ENCODE measurements around the gene AANAT.

AANAT gene

DNA sequence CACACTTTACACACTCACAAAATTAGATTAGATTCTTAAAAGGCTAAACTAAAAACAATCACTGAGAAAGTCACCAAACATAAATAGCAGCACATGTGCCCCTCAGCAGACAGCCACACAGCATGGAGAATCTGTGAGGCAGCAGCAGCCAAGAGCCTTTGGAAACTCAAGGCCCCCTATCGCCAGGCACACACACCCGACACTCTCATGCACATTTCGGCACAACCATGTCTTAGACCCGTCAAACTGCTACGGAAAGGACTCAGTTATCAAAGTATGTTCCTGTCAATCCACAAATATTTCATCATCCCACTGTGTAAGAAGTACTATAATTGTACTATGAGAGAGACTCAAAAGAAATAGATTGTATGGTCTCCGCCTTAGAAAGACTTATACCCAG is 35.4 kb upstream of the AANAT start:
- TF ChIP-seq, protein P1, sequence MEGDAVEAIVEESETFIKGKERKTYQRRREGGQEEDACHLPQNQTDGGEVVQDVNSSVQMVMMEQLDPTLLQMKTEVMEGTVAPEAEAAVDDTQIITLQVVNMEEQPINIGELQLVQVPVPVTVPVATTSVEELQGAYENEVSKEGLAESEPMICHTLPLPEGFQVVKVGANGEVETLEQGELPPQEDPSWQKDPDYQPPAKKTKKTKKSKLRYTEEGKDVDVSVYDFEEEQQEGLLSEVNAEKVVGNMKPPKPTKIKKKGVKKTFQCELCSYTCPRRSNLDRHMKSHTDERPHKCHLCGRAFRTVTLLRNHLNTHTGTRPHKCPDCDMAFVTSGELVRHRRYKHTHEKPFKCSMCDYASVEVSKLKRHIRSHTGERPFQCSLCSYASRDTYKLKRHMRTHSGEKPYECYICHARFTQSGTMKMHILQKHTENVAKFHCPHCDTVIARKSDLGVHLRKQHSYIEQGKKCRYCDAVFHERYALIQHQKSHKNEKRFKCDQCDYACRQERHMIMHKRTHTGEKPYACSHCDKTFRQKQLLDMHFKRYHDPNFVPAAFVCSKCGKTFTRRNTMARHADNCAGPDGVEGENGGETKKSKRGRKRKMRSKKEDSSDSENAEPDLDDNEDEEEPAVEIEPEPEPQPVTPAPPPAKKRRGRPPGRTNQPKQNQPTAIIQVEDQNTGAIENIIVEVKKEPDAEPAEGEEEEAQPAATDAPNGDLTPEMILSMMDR (IDR thresholded peaks at IDR 0.05; ENCODE audit: poor library complexity, severe bottlenecking) = no peak
- DNase-seq (ENCODE audit: low spot score) = no peak
- Histone ChIP-seq H3K36me3 (ENCODE audit: low read depth) (0 out of 2 replicates have a peak, but pooled peaks cover 3% of the 10 kb centered on the region), H3K4me1 (ENCODE audit: insufficient read depth, poor library complexity, severe bottlenecking) (peaks cover 3% of the 10 kb centered on the region), H3K27me3 (ENCODE audit: insufficient read depth, poor library complexity, severe bottlenecking) (no peaks in the 10 kb centered on the region), H3K27ac (ENCODE audit: poor library complexity, severe bottlenecking) (no peak overlapping the region), H3K9me3 (ENCODE audit: severe bottlenecking) (no peaks in the 10 kb centered on the region), H3K4me3 (ENCODE audit: severe bottlenecking) (no peak overlapping the region)
- no peak for ATAC-seq (ENCODE audit: low read depth)

DNA sequence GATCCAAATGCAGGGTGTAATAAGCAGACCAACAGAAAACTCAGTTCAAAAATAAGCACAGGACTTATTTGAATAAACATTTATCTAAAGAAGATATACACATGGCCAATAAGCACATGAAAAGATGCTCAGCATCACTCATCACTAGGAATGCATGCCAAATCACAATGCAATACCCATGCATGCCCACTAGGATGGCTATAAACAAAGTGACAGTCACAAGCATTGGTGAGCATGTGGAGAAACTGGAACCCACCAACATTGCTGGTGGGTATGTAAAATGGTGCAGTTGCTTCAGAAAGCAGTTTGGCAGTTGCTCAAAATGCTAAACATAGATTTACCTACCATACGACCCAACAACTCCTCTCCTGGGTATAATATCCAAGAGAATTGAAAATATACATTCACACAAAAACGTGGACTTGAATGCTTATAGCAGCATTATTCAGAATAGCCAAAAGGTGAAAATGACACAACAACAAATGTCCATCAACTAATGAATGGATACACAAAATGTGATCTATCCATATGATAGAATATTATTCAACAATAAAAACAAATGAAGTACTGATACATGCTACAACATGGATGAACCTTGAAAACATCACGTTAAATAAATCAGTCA is 34.6 kb upstream of the AANAT start:
- DNase-seq (ENCODE audit: low spot score) (no peak), ATAC-seq (ENCODE audit: low read depth) (no peak)
- Histone ChIP-seq H3K27me3 (ENCODE audit: insufficient read depth, poor library complexity, severe bottlenecking) (no peaks in the 10 kb centered on the region), H3K4me1 (ENCODE audit: insufficient read depth, poor library complexity, severe bottlenecking) (peaks cover 3% of the 10 kb centered on the region), H3K9me3 (ENCODE audit: severe bottlenecking) (no peaks in the 10 kb centered on the region), H3K27ac (ENCODE audit: poor library complexity, severe bottlenecking) (no peak overlapping the region), H3K4me3 (ENCODE audit: severe bottlenecking) (no peak overlapping the region), H3K36me3 (ENCODE audit: low read depth) (peaks cover 7% of the 10 kb centered on the region; the same call in 1 of the 2 replicates)
- TF ChIP-seq, protein P1 (IDR thresholded peaks at IDR 0.05; ENCODE audit: poor library complexity, severe bottlenecking) = peak; percentile 33

DNA sequence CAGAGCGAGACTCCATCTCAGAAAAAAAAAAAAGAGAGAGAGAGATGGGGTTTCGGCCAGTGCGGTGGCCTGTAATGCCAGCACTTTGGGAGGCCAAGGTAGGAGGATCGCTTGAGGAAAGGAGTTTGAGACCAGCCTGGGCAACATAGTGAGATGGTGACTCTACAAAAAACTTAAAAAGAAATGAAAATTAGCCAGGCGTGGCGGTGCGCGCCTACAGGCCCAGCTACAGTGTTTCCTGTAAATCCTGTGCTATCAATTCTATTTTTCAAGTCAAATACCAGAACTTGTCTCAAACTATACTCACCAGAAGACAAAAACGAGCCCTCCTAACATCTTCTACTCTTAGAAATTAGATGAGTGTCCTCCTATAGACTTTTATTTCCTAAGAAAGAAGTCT is 33.7 kb upstream of the AANAT start:
- Histone ChIP-seq H3K4me3 (ENCODE audit: severe bottlenecking) (no peak overlapping the region), H3K9me3 (ENCODE audit: severe bottlenecking) (no peaks in the 10 kb centered on the region), H3K4me1 (ENCODE audit: insufficient read depth, poor library complexity, severe bottlenecking) (peaks cover 7% of the 10 kb centered on the region), H3K27me3 (ENCODE audit: insufficient read depth, poor library complexity, severe bottlenecking) (no peaks in the 10 kb centered on the region), H3K27ac (ENCODE audit: poor library complexity, severe bottlenecking) (no peak overlapping the region), H3K36me3 (ENCODE audit: low read depth) (peaks cover 7% of the 10 kb centered on the region; the same call in 1 of the 2 replicates)
- TF ChIP-seq, protein P1 (IDR thresholded peaks at IDR 0.05; ENCODE audit: poor library complexity, severe bottlenecking) = no peak
- DNase-seq (ENCODE audit: low spot score) (no peak), ATAC-seq (ENCODE audit: low read depth) (no peak)

DNA sequence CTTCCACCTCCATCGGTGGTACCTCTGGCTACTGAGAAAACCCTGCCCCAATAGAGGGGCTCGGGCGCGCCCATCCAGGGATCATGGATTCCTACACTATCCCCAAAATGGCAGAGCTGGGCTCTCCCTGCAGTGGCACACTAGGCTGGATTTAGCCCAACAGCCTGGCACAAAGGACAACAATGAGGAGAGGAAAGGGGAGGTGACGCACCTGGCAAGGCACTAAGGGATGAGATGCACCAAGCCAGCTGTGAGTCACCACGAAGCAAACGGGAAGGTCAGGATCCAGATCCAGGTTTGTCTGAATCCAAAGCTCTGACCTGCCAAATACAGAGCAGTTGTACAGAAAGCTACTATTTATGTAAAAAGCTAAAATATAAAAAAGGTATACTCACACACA is 32.5 kb upstream of the AANAT start:
- DNase-seq (ENCODE audit: low spot score) (no peak), ATAC-seq (ENCODE audit: low read depth) (no peak)
- TF ChIP-seq, protein P1 (IDR thresholded peaks at IDR 0.05; ENCODE audit: poor library complexity, severe bottlenecking) = no peak
- H3K4me1 ChIP-seq (ENCODE audit: insufficient read depth, poor library complexity, severe bottlenecking) = peaks cover 7% of the 10 kb centered on the region
- H3K4me3 ChIP-seq (ENCODE audit: severe bottlenecking) = no peak overlapping the region
- no peaks in the 10 kb centered on the region for H3K9me3 ChIP-seq (ENCODE audit: severe bottlenecking)
- no peaks in the 10 kb centered on the region for H3K27me3 ChIP-seq (ENCODE audit: insufficient read depth, poor library complexity, severe bottlenecking)
- no peak overlapping the region for H3K27ac ChIP-seq (ENCODE audit: poor library complexity, severe bottlenecking)
- peaks cover 7% of the 10 kb centered on the region; the same call in 1 of the 2 replicates for H3K36me3 ChIP-seq (ENCODE audit: low read depth)

DNA sequence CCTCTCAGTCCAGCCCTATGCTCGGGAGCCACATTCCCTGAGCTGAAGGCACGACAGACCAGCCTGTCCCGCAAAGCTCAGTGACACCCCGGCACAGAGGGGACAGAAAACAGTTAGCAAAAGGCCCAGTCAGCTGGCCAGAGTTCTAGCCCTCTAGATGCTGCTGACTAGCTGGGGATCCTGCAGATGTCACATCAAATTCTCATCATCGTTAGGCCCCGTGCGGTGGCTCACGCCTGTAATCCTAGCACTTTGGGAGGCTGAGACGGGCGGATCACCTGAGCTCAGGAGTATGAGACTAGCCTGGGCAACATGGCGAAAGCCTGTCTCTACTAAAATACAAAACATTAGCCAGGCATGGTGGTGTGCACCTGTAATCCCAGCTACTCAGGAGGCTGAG is 31.7 kb upstream of the AANAT start:
- H3K4me1 ChIP-seq (ENCODE audit: insufficient read depth, poor library complexity, severe bottlenecking) = peaks cover 7% of the 10 kb centered on the region
- H3K27me3 ChIP-seq (ENCODE audit: insufficient read depth, poor library complexity, severe bottlenecking) = no peaks in the 10 kb centered on the region
- H3K27ac ChIP-seq (ENCODE audit: poor library complexity, severe bottlenecking) = no peak overlapping the region
- H3K4me3 ChIP-seq (ENCODE audit: severe bottlenecking) = no peak overlapping the region
- DNase-seq (ENCODE audit: low spot score) (no peak), ATAC-seq (ENCODE audit: low read depth) (no peak)
- TF ChIP-seq, protein P1 (IDR thresholded peaks at IDR 0.05; ENCODE audit: poor library complexity, severe bottlenecking) = no peak
- H3K36me3 ChIP-seq (ENCODE audit: low read depth) = peaks cover 7% of the 10 kb centered on the region; the same call in 1 of the 2 replicates
- no peaks in the 10 kb centered on the region for H3K9me3 ChIP-seq (ENCODE audit: severe bottlenecking)

All from RWPE2 (cell line).